HEK293T (cell line): Measurements from ENCODE around the gene SLC8A1.

Experiments
- CTCF ChIA-PET: fragments of 350-600 bp; formaldehyde crosslinking; extraction: SDS; loops from one replicate; lab custom pipeline; 2021; ENCODE audit warnings: antibody characterized with exemption, inconsistent platforms; lab: Yijun Ruan, JAX
- POLR2A ChIA-PET: fragments of 350-600 bp; formaldehyde crosslinking; extraction: SDS; loops from one replicate; lab custom pipeline; 2020; ENCODE audit warnings: antibody characterized with exemption, inconsistent platforms; lab: Yijun Ruan, JAX
- DNase-seq: peaks from one replicate; pipeline ENCODE4 v3.0.0; 2012; ENCODE audit warnings: mixed read lengths; ENCODE audit errors: extremely low spot score
- ARNT ChIP-seq: fragments of 450-650 bp; IDR thresholded peaks from 2 replicates; pipeline ENCODE4 v1.6.1; 2017; ENCODE audit warnings: mild to moderate bottlenecking
- BHLHE40 ChIP-seq: fragments of 450-650 bp; IDR thresholded peaks from 2 replicates; pipeline ENCODE4 v1.6.1; 2016; ENCODE audit warnings: mild to moderate bottlenecking, moderate library complexity, borderline replicate concordance
- CTBP1 ChIP-seq: fragments of 450-650 bp; IDR thresholded peaks from 2 replicates; pipeline ENCODE4 v1.6.1; 2016; ENCODE audit warnings: borderline replicate concordance
- ELF4 ChIP-seq: fragments of 450-650 bp; IDR thresholded peaks from 2 replicates; pipeline ENCODE4 v1.6.1; 2017; ENCODE audit warnings: antibody characterized with exemption
- FOXA1 ChIP-seq: fragments of 450-650 bp; IDR thresholded peaks from 2 replicates; pipeline ENCODE4 v1.6.1; 2016; ENCODE audit warnings: mild to moderate bottlenecking
- FOXK2 ChIP-seq: fragments of 450-650 bp; IDR thresholded peaks from 2 replicates; pipeline ENCODE4 v1.6.1; 2016; ENCODE audit warnings: mild to moderate bottlenecking
- FOXM1 ChIP-seq: fragments of 450-650 bp; IDR thresholded peaks from 2 replicates; pipeline ENCODE4 v1.6.1; 2017; ENCODE audit warnings: mild to moderate bottlenecking, borderline replicate concordance
- HDGF ChIP-seq: fragments of 450-650 bp; IDR thresholded peaks from 2 replicates; pipeline ENCODE4 v1.6.1; 2017; ENCODE audit warnings: antibody characterized with exemption, borderline replicate concordance
- L3MBTL2 ChIP-seq: fragments of 450-650 bp; conservative IDR thresholded peaks from 2 replicates; pipeline ENCODE4 v1.6.1; 2016; ENCODE audit warnings: mild to moderate bottlenecking
- LEF1 ChIP-seq: fragments of 450-650 bp; IDR thresholded peaks from 2 replicates; pipeline ENCODE4 v1.6.1; 2017; ENCODE audit warnings: mild to moderate bottlenecking, borderline replicate concordance
- NFRKB ChIP-seq: fragments of 450-650 bp; IDR thresholded peaks from 2 replicates; pipeline ENCODE4 v1.6.1; 2016; ENCODE audit warnings: mild to moderate bottlenecking, moderate library complexity
- SP1 ChIP-seq: fragments of 450-650 bp; IDR thresholded peaks from 2 replicates; pipeline ENCODE4 v1.6.1; 2017
- SUZ12 ChIP-seq: fragments of 450-650 bp; IDR thresholded peaks from 2 replicates; pipeline ENCODE4 v1.6.1; 2016; ENCODE audit warnings: mild to moderate bottlenecking
- TARDBP ChIP-seq: fragments of 450-650 bp; IDR thresholded peaks from 2 replicates; pipeline ENCODE4 v1.6.1; 2016
- ZNF384 ChIP-seq: fragments of 450-650 bp; IDR thresholded peaks from 2 replicates; pipeline ENCODE4 v1.6.1; 2016
- TF ChIP-seq, protein P1 (sequence below): fragments of 450-650 bp; IDR thresholded peaks from 2 replicates; pipeline ENCODE4 v1.6.1; 2016

Gene SLC8A1

DNA sequence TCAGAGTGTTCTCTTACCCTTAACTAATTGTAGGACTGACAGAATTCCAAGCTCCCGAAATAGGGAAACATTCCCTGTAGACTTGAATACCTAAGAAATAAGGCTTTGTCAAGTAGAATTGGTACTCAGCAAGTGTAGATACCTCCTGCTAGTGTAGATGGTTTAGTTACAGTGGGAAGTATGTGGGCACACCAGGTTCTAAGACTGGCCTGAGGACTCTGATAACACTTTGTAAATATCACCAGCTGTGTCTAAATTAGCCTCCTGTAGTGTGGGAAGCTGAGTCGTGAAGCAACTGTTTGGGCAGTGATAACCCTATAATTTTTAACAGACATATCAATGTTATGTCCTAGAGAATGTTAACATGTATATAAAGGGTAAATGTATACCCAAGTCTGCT lies 304.5 kb downstream of the SLC8A1 start:
- DNase-seq: no peak
- TF ChIP-seq FOXA1: no peak
- no peak for TF ChIP-seq L3MBTL2
- no peak for TF ChIP-seq TARDBP
- TF ChIP-seq ARNT: no peak
- no peak for TF ChIP-seq SUZ12
- TF ChIP-seq BHLHE40: no peak
- TF ChIP-seq LEF1: no peak
- TF ChIP-seq, protein P1, sequence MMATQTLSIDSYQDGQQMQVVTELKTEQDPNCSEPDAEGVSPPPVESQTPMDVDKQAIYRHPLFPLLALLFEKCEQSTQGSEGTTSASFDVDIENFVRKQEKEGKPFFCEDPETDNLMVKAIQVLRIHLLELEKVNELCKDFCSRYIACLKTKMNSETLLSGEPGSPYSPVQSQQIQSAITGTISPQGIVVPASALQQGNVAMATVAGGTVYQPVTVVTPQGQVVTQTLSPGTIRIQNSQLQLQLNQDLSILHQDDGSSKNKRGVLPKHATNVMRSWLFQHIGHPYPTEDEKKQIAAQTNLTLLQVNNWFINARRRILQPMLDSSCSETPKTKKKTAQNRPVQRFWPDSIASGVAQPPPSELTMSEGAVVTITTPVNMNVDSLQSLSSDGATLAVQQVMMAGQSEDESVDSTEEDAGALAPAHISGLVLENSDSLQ: no peak
- no peak for TF ChIP-seq HDGF
- no peak for TF ChIP-seq FOXM1
- no peak for TF ChIP-seq ELF4
- TF ChIP-seq NFRKB: no peak
- no peak for TF ChIP-seq CTBP1
- no peak for TF ChIP-seq SP1
- CTCF ChIA-PET: interaction anchor here (0.6 kb wide), 1 partner anchor 11 kb away, joined by 3 read pairs; no protein-coding TSS in a partner anchor
- POLR2A ChIA-PET: no interaction called here

DNA sequence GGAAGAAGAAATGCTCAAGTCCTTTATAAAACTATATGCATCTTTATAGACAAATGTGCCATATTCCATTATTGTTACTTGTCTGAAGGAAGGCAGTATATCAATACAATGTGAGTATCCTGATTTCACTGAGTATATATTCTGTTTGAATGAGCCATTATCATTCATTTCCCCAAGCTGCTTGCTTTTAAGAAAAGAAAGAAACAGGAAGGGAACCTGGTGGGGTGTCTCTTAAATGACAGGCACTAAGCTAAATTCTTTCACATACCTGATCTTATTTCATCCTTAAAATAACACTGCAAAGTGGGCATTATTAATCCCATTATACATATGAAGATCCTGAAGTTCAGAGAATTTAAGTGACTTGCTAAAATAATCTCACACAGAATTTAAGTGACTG lies 307.9 kb downstream of the SLC8A1 start:
- TF ChIP-seq L3MBTL2: no peak
- no peak for TF ChIP-seq ARNT
- TF ChIP-seq NFRKB: no peak
- no peak for TF ChIP-seq FOXA1
- no peak for TF ChIP-seq SP1
- no peak for TF ChIP-seq BHLHE40
- TF ChIP-seq ZNF384: no peak
- TF ChIP-seq FOXK2: no peak
- DNase-seq: no peak
- CTCF ChIA-PET: no interaction called here
- POLR2A ChIA-PET: no interaction called here

DNA sequence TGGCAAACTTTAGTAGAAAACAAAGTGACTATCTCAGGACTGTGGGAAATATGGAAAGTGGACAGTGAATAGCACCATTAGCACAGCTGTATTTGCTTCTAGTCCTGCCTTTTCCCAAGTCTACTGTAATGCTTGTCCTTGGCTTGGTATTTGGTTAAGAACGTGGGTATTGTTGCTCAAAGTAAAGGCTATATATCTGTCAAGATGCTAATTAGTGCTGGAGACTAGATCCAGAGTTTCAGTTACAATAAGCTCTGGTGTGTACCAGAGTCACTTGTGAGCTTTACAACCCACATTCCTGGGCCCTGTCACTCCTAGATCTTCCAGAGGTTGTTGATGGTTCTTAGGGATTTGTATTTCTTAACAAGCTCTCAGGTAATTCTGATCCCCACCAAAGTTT lies 313.6 kb downstream of the SLC8A1 start:
- ChIA-PET POLR2A (no interaction called here), CTCF (no interaction called here)
- TF ChIP-seq FOXA1 (no peak), LEF1 (no peak), HDGF (no peak), BHLHE40 (no peak)
- TF ChIP-seq, protein P1: no peak
- no peak for DNase-seq

DNA sequence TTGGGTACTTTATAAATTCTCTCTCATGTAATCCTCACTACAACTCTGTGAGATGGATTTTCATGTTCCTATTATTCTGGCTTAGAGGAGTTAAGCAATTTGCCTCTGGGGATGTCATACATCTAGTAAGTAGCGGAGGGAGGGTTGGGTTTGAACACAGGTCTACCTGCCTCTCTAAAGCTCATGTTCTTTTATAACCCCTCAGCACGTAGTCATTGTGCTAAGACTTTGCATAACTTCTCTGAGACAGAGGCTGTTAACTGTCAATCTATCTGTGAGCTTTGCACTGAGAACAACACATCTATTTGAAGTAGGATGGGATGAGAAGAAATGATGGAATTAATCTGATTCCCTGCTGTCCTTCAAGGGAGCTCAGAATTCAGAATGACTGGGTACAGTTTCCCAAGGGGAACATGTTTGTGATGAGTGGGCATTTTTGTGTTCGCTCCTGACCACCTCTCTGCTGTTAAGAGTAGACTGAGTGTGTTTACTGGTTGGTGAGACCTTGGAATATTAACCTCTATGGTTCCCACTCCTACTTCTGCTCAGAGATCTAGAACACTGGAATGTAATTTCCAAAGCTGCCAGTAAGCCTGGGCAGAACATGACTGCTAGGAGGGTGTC lies 320.7 kb downstream of the SLC8A1 start:
- POLR2A ChIA-PET: no interaction called here
- no peak for DNase-seq
- TF ChIP-seq ZNF384: no peak
- no peak for TF ChIP-seq ELF4
- no peak for TF ChIP-seq ARNT
- TF ChIP-seq NFRKB: no peak
- no peak for TF ChIP-seq L3MBTL2
- no peak for TF ChIP-seq BHLHE40
- TF ChIP-seq SUZ12: no peak
- TF ChIP-seq SP1: no peak
- TF ChIP-seq, protein P1: no peak
- TF ChIP-seq LEF1: no peak
- no peak for TF ChIP-seq FOXM1
- TF ChIP-seq TARDBP: no peak
- no peak for TF ChIP-seq HDGF
- CTCF ChIA-PET: no interaction called here

DNA sequence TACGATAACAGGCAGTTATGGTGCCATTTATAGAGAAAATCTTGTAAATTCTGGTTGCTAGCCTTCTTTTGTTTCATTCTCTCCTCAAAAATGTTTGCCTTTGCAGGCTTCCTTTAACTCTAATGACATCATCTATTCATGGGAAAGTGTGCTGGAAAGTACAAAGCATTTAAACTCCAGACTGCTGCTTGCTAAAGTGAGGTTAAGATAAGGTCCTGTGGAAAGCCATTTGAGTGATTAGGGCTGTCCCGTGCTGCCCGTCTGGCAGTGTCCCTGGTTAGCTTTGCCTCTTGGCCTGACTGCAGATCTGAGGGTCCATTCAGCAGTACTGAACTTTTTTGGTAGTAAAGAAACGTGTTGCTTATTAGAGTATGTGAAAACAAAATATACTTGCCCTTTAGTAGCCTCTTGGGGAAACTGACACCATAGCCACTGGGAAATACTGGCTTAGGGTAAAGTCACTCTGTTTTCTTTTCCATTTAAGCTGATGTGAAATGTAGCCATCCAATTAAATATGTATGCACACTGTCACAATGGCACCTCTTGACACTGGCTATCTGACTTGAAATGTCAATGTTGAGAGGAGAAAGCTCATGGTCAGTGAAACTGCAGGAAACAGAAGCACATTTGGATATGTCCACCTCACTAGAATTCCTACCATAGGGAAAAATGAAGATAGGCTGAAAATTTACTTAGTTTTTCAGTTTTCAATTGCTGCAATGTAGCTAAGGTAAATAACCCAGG lies 321.5 kb downstream of the SLC8A1 start:
- POLR2A ChIA-PET: no interaction called here
- DNase-seq: peak; percentile 36
- CTCF ChIA-PET: no interaction called here
- TF ChIP-seq CTBP1 (no peak), LEF1 (no peak)
- TF ChIP-seq, protein P1: 0 out of 2 replicates have a peak, but pooled peaks have one; percentile 6

DNA sequence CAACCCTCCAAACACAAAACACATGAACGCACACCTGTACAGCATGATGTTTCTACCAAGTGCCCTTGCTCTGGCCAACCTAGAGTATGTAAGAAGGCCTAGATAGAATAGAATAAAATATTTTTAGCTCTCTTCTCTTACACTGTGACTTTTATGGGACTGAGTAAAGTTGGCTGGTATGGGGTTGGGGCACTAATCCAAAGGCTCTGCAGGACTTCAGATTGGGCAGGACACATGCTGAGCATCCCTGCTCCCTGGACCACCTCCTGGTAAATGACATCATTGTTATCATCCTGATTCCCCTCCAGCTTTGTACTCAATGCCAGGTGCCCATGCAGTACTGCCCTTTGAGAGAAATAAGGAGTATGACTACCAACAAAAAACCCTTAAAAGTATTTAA lies 322.2 kb downstream of the SLC8A1 start:
- peak; percentile 15 for DNase-seq
- CTCF ChIA-PET: interaction anchor here (0.7 kb wide), 1 partner anchor 38 kb away, joined by 3 read pairs; no protein-coding TSS in a partner anchor
- no peak for TF ChIP-seq SP1
- TF ChIP-seq BHLHE40: no peak
- no peak for TF ChIP-seq LEF1
- no peak for TF ChIP-seq TARDBP
- TF ChIP-seq FOXM1: no peak
- no peak for TF ChIP-seq L3MBTL2
- TF ChIP-seq ZNF384: no peak
- no peak for TF ChIP-seq ARNT
- no peak for TF ChIP-seq ELF4
- no peak for TF ChIP-seq SUZ12
- POLR2A ChIA-PET: no interaction called here
